Body of pancreas (tissue), 4 donors: Measurements from ENCODE around the gene GSTA2.

Source experiments
- CTCF ChIP-seq, 7 experiments: fragments of 450-650 bp in 4 of 7; fragments of 200-600 bp in 3 of 7; sonication (generic) in 3 of 7; IDR thresholded peaks; one replicate each; pipeline ENCODE4 v1.5.1; 2016 to 2019; ENCODE audit warnings: antibody characterized with exemption in 7 of 7
- POLR2A ChIP-seq, 3 donors: fragments of 450-650 bp; IDR thresholded peaks; one replicate each; pipeline ENCODE4 v1.6.1; 2016; ENCODE audit warnings: antibody characterized with exemption in 3 of 3, mild to moderate bottlenecking in 2 of 3

DNA sequence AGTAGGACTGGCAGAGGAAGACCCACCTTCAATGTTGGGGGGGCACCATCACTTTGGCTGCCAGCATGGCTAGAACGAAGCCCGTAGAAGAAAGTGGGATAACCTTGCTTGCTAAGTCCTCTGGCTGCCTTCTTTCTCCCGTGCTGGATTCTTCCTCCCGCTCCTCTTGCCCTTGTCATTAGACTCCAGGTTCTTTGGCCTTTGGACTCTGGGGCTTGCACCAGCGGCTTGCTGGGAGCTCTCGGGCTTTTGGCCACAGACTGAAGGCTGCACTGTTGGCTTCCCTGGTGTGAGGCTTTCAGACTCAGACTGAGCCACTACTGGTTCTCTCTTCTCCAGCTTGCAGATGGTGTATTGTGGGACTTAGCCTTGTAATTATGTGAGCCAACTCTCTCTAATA, 28.2 kb downstream of the GSTA2 start:
- TF ChIP-seq CTCF (IDR thresholded peaks at IDR 0.05) (no peak), POLR2A (IDR thresholded peaks at IDR 0.05) (no peak)
